NB4 (cell line): ENCODE measurements around the gene LCE1A.

Experiments used
- CTCF ChIP-seq: IDR thresholded peaks from one replicate; pipeline ENCODE4 v1.5.1; 2012; ENCODE audit warnings: low read depth, low read length
- MAX ChIP-seq: IDR thresholded peaks from 2 replicates; pipeline ENCODE4 v1.6.1; 2011; ENCODE audit warnings: low read depth, low read length

- TF ChIP-seq CTCF (no peak), MAX (no peak)
Observed at GRCh38 chr1:152842556-152842955, 15.3 kb downstream of the LCE1A start, which contains the start of gene LCE6A.
